ENCODE data around the gene ADGRB2.

DNA sequence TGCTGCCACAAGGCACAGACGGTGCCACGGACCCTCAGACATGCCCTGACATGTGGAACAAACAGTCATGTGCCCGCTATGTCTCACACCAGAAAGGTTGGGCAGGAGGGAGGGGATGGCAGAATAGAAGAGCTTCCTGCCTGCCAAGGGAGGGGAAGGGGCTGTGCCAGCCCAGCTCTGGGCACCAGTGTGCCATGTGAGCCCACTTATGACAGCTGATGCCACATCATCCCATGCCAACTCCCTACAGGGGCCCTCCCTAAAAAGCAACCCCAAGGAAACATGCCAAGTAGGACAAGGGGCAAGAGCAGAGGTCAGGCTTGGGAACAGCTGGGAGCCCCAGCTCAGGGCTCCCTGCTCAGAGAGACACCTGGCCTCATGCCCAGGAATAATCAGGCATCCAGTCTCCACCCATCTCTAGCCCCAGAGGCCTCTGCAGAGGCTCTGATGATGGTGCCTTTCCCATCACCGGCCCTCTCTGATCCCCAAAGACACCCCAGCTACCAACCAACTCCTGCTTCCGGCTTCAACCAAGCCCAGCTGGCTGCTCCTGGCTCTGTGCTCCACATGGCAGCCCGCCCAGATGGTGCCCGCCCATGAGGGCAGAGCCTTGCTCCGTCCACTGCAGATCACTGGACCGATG, 10.3 kb downstream of the ADGRB2 start:
- TF ChIP-seq CTCF (IDR thresholded peaks at IDR 0.05) (no peak), POLR2A (IDR thresholded peaks at IDR 0.05) (no peak)

All from lower leg skin (tissue), 3 donors.